ENCODE measurements around the gene DIP2C. TPM values are rescaled to one million over a fixed set of nuclear protein-coding genes. Genes with fewer than 3 reads are reported as not detected.

Gene DIP2C
- total RNA-seq, 1 donor, result 19.9 TPM

GRCh38 chr10:367636-368035, 321.8 kb downstream of the DIP2C start:
- DNase-seq (ENCODE audit: low read depth), result no peak
- TF ChIP-seq CTCF (IDR thresholded peaks at IDR 0.05; ENCODE audit: insufficient read depth, low read depth, low read length), result no peak
- H3K4me3 ChIP-seq (ENCODE audit: low read depth, low read length), result no peak overlapping the region

- no peak for TF ChIP-seq CTCF (IDR thresholded peaks at IDR 0.05; ENCODE audit: insufficient read depth, low read depth, low read length)
- no peak for DNase-seq (ENCODE audit: low read depth)
- H3K4me3 ChIP-seq (ENCODE audit: low read depth, low read length), result no peak overlapping the region
Measured at GRCh38 chr10:366186-366585, 323.3 kb downstream of the DIP2C start.

DNA sequence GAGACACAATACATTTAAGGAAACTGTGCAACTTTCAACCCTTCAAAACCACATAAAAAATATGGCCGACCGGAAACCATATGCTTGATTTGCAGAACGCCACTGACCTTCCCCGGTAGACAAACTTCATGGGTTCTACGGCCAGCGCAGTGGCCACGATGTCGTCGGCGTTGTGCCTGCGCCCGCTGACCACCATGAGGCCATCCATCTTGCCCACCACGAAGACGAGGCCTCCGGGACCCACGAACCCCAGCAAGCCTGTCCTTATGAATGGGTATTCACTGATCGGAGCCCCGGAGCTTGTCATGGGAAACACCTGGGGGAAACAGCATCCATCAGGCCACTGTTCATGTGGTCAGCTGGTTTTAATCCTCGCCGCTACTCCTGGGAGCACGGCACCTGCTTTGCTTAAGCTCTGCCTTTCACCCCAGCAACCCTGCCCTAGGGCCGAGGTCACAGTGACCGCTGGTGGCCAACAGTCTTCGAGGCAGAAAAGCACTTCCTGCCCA, 325.1 kb downstream of the DIP2C start:
- H3K4me3 ChIP-seq (ENCODE audit: low read depth, low read length), result no peak overlapping the region
- TF ChIP-seq CTCF (IDR thresholded peaks at IDR 0.05; ENCODE audit: insufficient read depth, low read depth, low read length), result no peak
- no peak for DNase-seq (ENCODE audit: low read depth)

- no peak for DNase-seq (ENCODE audit: low read depth)
- no peak overlapping the region for H3K4me3 ChIP-seq (ENCODE audit: low read depth, low read length)
- TF ChIP-seq CTCF (IDR thresholded peaks at IDR 0.05; ENCODE audit: insufficient read depth, low read depth, low read length), result no peak
Measured at GRCh38 chr10:363152-363551, 326.3 kb downstream of the DIP2C start.

DNA sequence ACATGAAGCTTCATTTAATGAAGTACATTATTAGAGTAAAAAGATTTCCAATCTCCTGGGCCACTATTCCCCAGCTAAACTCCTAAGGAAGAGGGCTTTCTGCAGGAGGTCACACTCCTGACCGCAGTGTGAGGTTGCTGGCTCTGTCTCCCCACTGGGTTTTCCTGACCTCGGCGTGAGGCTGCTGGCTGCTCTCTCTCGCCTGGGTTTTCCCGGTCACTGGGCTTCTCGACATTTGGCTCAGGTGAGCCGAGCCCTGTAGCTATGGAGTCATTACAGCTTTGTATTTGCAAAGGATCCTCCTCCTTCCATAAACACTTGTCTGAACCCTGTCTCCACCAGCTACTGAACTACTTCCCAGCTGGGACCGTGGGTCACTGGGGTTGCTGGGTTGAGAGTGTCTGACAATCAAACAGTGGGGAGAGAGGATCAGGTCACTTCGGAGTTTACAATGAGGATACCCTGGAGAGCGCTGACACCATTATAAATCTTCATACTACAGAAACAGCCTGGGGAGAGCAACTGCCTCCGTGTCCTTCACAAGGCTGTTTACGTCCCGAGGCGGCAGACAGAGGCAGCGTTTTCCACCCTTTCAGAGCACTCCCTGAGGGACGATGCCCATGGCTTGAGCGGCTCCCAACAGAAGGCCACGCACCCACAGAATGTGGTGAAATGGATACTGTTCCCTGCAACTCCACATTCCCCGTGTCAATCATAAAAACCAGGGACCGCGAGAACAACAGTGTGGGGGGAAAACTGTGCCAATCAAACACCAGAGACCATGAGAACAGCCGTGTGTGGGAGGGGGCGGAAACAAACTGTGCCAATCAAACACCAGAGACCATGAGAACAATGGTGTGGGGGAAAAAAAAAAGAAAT, 328.0 kb downstream of the DIP2C start:
- H3K4me3 ChIP-seq (ENCODE audit: low read depth, low read length), result no peak overlapping the region
- no peak for DNase-seq (ENCODE audit: low read depth)
- TF ChIP-seq CTCF (IDR thresholded peaks at IDR 0.05; ENCODE audit: insufficient read depth, low read depth, low read length), result no peak

DNA sequence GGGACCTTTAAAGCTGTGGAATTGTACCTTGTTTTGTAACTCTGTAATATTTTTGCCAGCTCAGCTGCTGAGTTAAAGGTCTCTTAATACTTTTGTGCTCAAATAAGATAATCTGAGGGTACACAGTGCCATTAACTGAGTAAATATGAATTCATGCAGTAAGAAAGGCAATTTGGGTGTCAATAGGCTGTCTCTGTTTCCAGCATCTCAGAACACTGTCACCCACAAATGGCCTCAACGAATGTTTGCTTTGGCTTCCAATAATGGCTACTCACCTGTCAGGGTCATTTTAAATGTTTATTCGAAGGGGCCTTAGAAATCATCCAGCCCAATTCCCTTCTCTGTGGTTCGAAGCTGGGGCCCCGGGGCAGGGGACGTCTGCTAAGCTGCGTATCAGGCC, 328.8 kb downstream of the DIP2C start:
- TF ChIP-seq CTCF (IDR thresholded peaks at IDR 0.05; ENCODE audit: insufficient read depth, low read depth, low read length), result no peak
- no peak overlapping the region for H3K4me3 ChIP-seq (ENCODE audit: low read depth, low read length)
- DNase-seq (ENCODE audit: low read depth), result no peak
